Raji (cell line): Measurements from ENCODE around the gene MCU.

Experiments
- POLR2A ChIP-seq: IDR thresholded peaks from 2 replicates; pipeline ENCODE4 v1.6.1; 2011; ENCODE audit warnings: low read depth, low read length, control low read depth; ENCODE audit not compliant: insufficient read depth

Gene MCU

DNA sequence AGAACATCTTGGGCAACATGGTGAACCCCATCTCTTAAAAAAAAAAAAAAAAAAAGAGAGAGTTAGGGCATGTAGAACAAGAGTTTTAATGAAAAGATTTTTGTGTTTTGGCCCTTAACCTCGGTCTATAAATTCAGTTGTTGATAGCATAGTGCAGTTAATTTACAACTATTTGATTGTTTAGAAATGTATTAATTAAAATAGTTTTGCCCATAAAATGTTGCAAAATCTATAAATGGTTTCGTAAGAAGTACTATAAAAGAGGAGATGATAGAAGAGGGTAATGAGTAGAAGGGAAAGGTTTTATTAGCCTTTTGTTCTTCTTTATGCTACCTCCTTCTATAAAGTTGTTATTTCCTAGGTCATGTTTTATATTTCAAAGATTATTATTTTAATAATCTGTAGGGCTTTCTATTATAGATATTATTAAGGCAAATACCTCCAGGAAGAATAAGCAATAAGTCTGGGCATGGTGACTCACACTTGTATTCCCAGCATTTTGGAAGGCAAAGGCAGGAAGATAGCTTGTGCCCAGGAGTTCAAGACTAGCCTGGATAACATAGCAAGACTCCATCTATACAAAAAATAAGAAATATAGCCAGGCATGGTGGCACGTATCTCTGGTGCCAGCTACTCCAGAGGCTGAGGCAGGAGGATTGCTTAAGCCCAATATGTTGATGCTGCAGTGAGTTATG lies 73.3 kb downstream of the MCU start:
- no peak for TF ChIP-seq POLR2A

DNA sequence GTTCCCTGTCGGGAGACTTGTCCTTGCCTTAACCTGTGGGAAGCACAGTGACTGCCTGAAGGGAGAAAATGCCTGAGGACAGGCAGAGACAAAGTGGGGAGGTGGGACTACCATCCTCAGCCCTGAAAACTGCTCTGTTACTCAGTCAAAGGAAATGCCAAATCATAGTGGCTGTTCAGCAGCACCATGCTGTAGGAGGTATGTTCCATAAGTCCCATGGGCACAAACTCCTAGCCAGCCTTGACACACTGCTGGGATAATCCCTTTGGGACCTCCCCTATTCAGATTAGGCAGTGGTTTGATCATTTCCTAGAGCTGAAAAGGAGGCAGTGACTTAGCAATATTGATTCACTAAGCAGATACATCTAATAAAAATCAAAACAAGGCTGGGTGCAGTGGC lies 80.1 kb downstream of the MCU start:
- no peak for TF ChIP-seq POLR2A

DNA sequence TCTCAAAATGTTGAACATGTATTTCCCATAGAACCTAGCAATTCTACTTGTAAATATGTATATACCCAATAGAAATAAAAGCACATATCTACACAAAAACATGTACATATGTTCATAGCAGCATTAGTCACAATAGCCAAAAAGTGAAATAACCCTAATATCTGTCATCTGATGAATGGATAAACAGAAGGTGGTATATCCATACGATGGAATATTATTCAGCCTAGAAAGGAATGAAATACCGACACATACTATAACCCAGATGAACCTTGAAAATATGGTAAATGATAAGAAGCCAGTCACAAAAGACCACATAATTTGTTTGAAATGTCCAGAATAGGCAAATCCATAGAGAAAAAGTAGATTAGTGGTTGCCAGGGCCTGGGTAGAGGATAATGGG lies 87.9 kb downstream of the MCU start:
- TF ChIP-seq POLR2A = no peak

- no peak for TF ChIP-seq POLR2A
Observed at GRCh38 chr10:72782649-72783330, 90.8 kb downstream of the MCU start.

DNA sequence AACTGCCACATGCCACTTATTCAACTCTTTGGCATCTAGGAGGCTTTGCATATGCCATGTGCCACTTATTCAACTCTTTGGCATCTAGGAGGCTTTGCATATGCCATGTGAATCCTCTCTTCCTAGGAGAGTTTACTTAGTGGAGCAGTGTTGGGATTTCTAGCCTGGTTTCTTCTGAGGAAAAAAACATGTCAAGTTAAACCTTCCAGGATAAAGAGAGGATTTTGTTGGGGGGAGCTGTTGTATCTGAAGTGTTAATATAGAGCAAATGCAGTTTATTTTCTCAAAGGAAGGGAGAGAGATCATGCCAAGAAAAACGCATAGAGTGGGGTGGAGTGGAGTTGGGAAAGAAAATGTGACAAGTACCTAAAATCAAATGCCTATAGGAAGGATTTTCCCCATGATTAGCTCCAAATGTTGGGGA lies 91.5 kb downstream of the MCU start:
- TF ChIP-seq POLR2A = no peak

- no peak for TF ChIP-seq POLR2A
Observed at GRCh38 chr10:72784551-72785351, 92.8 kb downstream of the MCU start.

GRCh38 chr10:72785409-72785808 lies 93.5 kb downstream of the MCU start:
- no peak for TF ChIP-seq POLR2A

GRCh38 chr10:72790216-72790990 lies 98.5 kb downstream of the MCU start:
- no peak for TF ChIP-seq POLR2A

DNA sequence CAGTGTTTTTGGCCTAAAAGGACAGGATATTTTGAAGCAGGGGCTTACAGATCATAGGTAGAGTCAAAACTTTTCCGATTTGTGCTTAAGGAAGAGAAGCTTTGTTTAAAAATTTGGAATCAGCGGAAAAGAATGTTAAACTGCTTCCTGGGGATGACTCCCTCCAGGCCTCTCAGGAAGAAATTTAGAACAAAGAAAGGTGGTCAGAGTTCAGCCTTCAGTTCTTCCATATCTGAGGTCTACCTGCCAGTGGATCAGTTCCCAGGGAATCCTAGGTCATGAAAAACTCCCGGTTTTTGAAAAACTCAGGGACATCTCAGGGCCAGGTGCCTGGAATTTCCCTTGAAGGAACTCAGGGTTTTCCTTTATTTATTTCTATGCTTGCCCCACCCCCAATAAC lies 100.3 kb downstream of the MCU start:
- no peak for TF ChIP-seq POLR2A

GRCh38 chr10:72793752-72794151 lies 101.8 kb downstream of the MCU start:
- no peak for TF ChIP-seq POLR2A

GRCh38 chr10:72794260-72794659 lies 102.3 kb downstream of the MCU start:
- TF ChIP-seq POLR2A = no peak

GRCh38 chr10:72796042-72796441 lies 104.1 kb downstream of the MCU start:
- no peak for TF ChIP-seq POLR2A

- TF ChIP-seq POLR2A = no peak
Observed at GRCh38 chr10:72796538-72796937, 104.6 kb downstream of the MCU start.

GRCh38 chr10:72800000-72800740 lies 108.2 kb downstream of the MCU start:
- TF ChIP-seq POLR2A = no peak

GRCh38 chr10:72800741-72801092 lies 108.8 kb downstream of the MCU start:
- TF ChIP-seq POLR2A = no peak
